Ishikawa (cell line): ENCODE results near the gene NT5M.

ENCODE experiments used
- CEBPB ChIP-seq: IDR thresholded peaks from 2 replicates; pipeline ENCODE4 v1.6.1; 2012
- CREB1 ChIP-seq: IDR thresholded peaks from 2 replicates; pipeline ENCODE4 v1.6.1; 2012; ENCODE audit warnings: low read depth
- EGR1 ChIP-seq: IDR thresholded peaks from 2 replicates; pipeline ENCODE4 v1.6.1; 2012
- EP300 ChIP-seq: IDR thresholded peaks from 2 replicates; pipeline ENCODE4 v1.6.1; 2012; ENCODE audit warnings: borderline replicate concordance
- FOXM1 ChIP-seq: IDR thresholded peaks from 2 replicates; pipeline ENCODE4 v1.6.1; 2012; ENCODE audit warnings: low read depth, borderline replicate concordance
- MAX ChIP-seq: IDR thresholded peaks from 2 replicates; pipeline ENCODE4 v1.6.1; 2012
- NFIC ChIP-seq: IDR thresholded peaks from 2 replicates; pipeline ENCODE4 v1.6.1; 2012
- RAD21 ChIP-seq: IDR thresholded peaks from 2 replicates; pipeline ENCODE4 v1.6.1; 2012; ENCODE audit warnings: low read depth
- REST ChIP-seq: IDR thresholded peaks from 2 replicates; pipeline ENCODE4 v1.6.1; 2012; ENCODE audit warnings: low read depth, mild to moderate bottlenecking
- TAF1 ChIP-seq: IDR thresholded peaks from 2 replicates; pipeline ENCODE4 v1.6.1; 2012; ENCODE audit warnings: low read depth, mild to moderate bottlenecking
- TCF12 ChIP-seq: IDR thresholded peaks from 2 replicates; pipeline ENCODE4 v1.6.1; 2012; ENCODE audit warnings: low read depth
- TEAD4 ChIP-seq: IDR thresholded peaks from 2 replicates; pipeline ENCODE4 v1.6.1; 2012
- USF1 ChIP-seq: IDR thresholded peaks from 2 replicates; pipeline ENCODE4 v1.6.1; 2012
- YY1 ChIP-seq: IDR thresholded peaks from 2 replicates; pipeline ENCODE4 v1.6.1; 2012; ENCODE audit warnings: low read depth
- ZBTB7A ChIP-seq: IDR thresholded peaks from 2 replicates; pipeline ENCODE4 v1.6.1; 2012; ENCODE audit warnings: low read depth

The NT5M gene

GRCh38 chr17:17321356-17322025 lies 18.3 kb downstream of the NT5M start:
- TF ChIP-seq CEBPB: no peak
- no peak for TF ChIP-seq MAX
- no peak for TF ChIP-seq TCF12
- no peak for TF ChIP-seq TEAD4
- TF ChIP-seq NFIC: no peak

GRCh38 chr17:17322516-17323510 lies 19.6 kb downstream of the NT5M start:
- TF ChIP-seq CEBPB (no peak), RAD21 (no peak), MAX (no peak), CREB1 (no peak), EP300 (no peak), YY1 (no peak), TCF12 (no peak), ZBTB7A (no peak), USF1 (no peak), TEAD4 (no peak), TAF1 (no peak), FOXM1 (no peak), NFIC (no peak), EGR1 (no peak), REST (no peak)

- no peak for TF ChIP-seq MAX
These were observed 21.4 kb downstream of the NT5M start for GRCh38 chr17:17324616-17325015.

GRCh38 chr17:17325228-17325627 lies 22.1 kb downstream of the NT5M start:
- no peak for TF ChIP-seq EGR1
- TF ChIP-seq REST: no peak

GRCh38 chr17:17325816-17326215 lies 22.6 kb downstream of the NT5M start:
- TF ChIP-seq RAD21: no peak
- TF ChIP-seq EGR1: no peak
- no peak for TF ChIP-seq TAF1
- no peak for TF ChIP-seq FOXM1
- TF ChIP-seq TEAD4: no peak
- TF ChIP-seq REST: no peak
- TF ChIP-seq ZBTB7A: no peak
- no peak for TF ChIP-seq USF1
- TF ChIP-seq EP300: no peak
- no peak for TF ChIP-seq CEBPB
- no peak for TF ChIP-seq CREB1
- TF ChIP-seq YY1: no peak
- TF ChIP-seq TCF12: no peak
- TF ChIP-seq MAX: no peak
- TF ChIP-seq NFIC: no peak
